ENCODE results near the gene SMAD9. TPM values are rescaled to one million over a fixed set of nuclear protein-coding genes. Genes with fewer than 3 reads are reported as not detected.

Gene SMAD9
- total and polyA plus RNA-seq, 9 of the 15 experiments (the other 6 are each of a cell fraction or from before 2014, with no cell fraction given), result 0.02 to 0.08 (median 0.03) TPM; not detected in 4

DNA sequence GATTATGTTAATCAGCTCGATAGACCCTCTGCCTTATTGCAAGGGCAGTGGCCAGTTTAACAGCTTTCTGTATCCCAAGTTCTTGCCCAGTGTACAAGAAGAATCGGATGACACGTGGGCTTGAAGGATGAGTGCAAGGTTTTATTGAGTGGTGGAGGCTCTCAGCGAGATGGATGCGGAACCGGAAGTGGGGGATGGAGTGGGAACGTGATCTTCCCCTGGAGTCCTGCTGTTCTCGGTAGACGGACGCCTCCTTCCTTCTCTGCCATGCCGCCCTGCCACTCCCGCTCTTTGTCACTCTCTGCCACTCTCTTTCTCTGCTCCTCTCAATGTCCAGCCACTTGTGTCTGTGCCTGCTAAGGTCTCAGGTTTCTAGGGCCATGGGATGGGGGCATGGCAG is 80.1 kb downstream of the SMAD9 start:
- no peak overlapping the region for H2AFZ ChIP-seq (ENCODE audit: low read depth, low read length)
- WGBS (ENCODE audit: insufficient coverage, low coverage, missing lambda C conversion rate), result 65% methylated on average over 4 of the region's 12 CpGs
- DNase-seq (ENCODE audit: extremely low read depth in 1 of 4, low spot score in 3 of 4) (no peak), ATAC-seq (no peak), FAIRE-seq (no peak)
- H3K9me3 ChIP-seq (replicated peaks; ENCODE audit: control insufficient read depth, insufficient read depth, low read depth, low read length), result no peaks in the 10 kb centered on the region
- no peak for TF ChIP-seq SNIP1 (IDR thresholded peaks at IDR 0.05; ENCODE audit: low read depth)
- no peak for TF ChIP-seq MCM5 (IDR thresholded peaks at IDR 0.05; ENCODE audit: low read depth)
- TF ChIP-seq ZNF766 (CRISPR knock-in tag; conservative IDR thresholded peaks at IDR 0.05), result no peak
- no peak for TF ChIP-seq PRPF4 (IDR thresholded peaks at IDR 0.05; ENCODE audit: insufficient read depth, low read depth, low read length, poor library complexity, severe bottlenecking)
- no peak for TF ChIP-seq HSF4 (CRISPR knock-in tag; IDR thresholded peaks at IDR 0.05; ENCODE audit: borderline replicate concordance)
- no peak for TF ChIP-seq RBM34 (IDR thresholded peaks at IDR 0.05; ENCODE audit: borderline replicate concordance, insufficient read depth, low read length)
- no peak for TF ChIP-seq ATF1 (CRISPR knock-in tag; IDR thresholded peaks at IDR 0.05)
- TF ChIP-seq ATF1 (tag; IDR thresholded peaks at IDR 0.05), result no peak
- TF ChIP-seq CEBPG (CRISPR knock-in tag; IDR thresholded peaks at IDR 0.05), result no peak
- TF ChIP-seq CEBPG (tag; conservative IDR thresholded peaks at IDR 0.05 in 1 of 2, IDR thresholded peaks at IDR 0.05 in 1 of 2), result no peak
- no peak for TF ChIP-seq CREB5 (CRISPR knock-in tag; IDR thresholded peaks at IDR 0.05)
- in situ Hi-C loops (cut with MboI) (loop anchor here (25.0 kb wide), 1 partner anchor 428 kb away; no protein-coding TSS in a partner anchor), intact Hi-C loops (cut with micrococcal nuclease) (loop anchor here (10.0 kb wide), 2 partner anchors 415 to 555 kb away; no protein-coding TSS in a partner anchor)
- H3K36me3 ChIP-seq (ENCODE audit: control insufficient read depth, insufficient read depth, low read length), result no peaks in the 10 kb centered on the region
- no peak overlapping the region for H3K4me2 ChIP-seq (ENCODE audit: insufficient read depth, low read length)
- no peaks in the 10 kb centered on the region for H3K79me2 ChIP-seq (ENCODE audit: control insufficient read depth, insufficient read depth, low read length)
- H3K27ac ChIP-seq (ENCODE audit: extremely low read depth, low read depth, low read length), result no peak overlapping the region
- no TSS peak for BruUV-seq (replicated peaks)
- no peaks in the 10 kb centered on the region for H4K20me1 ChIP-seq (replicated peaks; ENCODE audit: control insufficient read depth, insufficient read depth, low read length)
- H3K4me1 ChIP-seq (replicated peaks in 1 of 2; ENCODE audit: control insufficient read depth in 2 of 2, insufficient read depth in 2 of 2, low read length in 2 of 2), result no peaks in the 10 kb centered on the region
- ChIA-PET POLR2A (no interaction called here), CTCF (ENCODE audit: low intra/inter-chr PET ratio) (interaction anchor here (0.6 kb wide), 1 partner anchor 492 kb away, joined by 3 read pairs; no protein-coding TSS in a partner anchor)
- no peak overlapping the region for H3K4me3 ChIP-seq
- H3K27me3 ChIP-seq (ENCODE audit: control insufficient read depth in 2 of 2, insufficient read depth in 2 of 2, low read length in 2 of 2), result no peaks in the 10 kb centered on the region
- H3K9ac ChIP-seq (ENCODE audit: insufficient read depth in 1 of 2, low read depth in 2 of 2, low read length in 2 of 2), result no peak overlapping the region
- no peaks in the 10 kb centered on the region for H3K9me1 ChIP-seq (ENCODE audit: control insufficient read depth, insufficient read depth, low read length)

All from K562 (cell line).